CD4-positive, alpha-beta T cell treated with Interferon gamma for 1 hour (primary cell): ENCODE measurements around the gene ISG20L2.
"Not testable (repeated sequence)": the region's sequence is repeated elsewhere in the genome, so short reads cannot be mapped to it uniquely, and the experiment has no call there.

Experiments used
- DNase-seq: peaks from one replicate; pipeline ENCODE4 v3.0.0-alpha.2; 2020

ISG20L2 gene, protein sequence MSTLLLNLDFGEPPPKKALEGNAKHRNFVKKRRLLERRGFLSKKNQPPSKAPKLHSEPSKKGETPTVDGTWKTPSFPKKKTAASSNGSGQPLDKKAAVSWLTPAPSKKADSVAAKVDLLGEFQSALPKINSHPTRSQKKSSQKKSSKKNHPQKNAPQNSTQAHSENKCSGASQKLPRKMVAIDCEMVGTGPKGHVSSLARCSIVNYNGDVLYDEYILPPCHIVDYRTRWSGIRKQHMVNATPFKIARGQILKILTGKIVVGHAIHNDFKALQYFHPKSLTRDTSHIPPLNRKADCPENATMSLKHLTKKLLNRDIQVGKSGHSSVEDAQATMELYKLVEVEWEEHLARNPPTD

GRCh38 chr1:156728599-156729462 lies at the start of gene ISG20L2:
Gene ISG20L2, minus strand, starts transcription at chr1:156728766. Its CDS starts 1,114 bp downstream, at chr1:156727652.
- DNase-seq: peak; percentile 97

- DNase-seq: no peak
Observed at GRCh38 chr1:156777573-156777972, 49.0 kb upstream of the ISG20L2 start.

DNA sequence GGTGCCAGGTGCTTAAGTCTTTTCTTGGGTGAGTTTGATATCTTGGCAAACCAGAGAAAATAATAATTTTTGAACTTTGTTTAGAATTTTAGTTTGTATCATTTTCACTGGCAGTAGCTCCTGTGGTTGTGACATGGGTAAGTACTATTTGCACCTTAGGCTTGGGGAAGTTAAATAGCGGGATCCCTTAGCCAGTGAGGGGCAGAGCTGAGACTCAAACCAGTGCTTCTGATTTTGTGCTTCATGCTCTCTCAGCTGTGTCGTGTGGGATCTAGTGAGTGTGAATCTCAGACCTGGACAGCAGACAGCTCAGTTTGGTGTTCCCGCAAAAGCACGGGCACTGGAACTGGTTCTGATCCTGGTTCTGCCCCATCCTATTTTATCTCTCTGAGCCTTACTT lies 48.4 kb upstream of the ISG20L2 start:
- no peak for DNase-seq

DNA sequence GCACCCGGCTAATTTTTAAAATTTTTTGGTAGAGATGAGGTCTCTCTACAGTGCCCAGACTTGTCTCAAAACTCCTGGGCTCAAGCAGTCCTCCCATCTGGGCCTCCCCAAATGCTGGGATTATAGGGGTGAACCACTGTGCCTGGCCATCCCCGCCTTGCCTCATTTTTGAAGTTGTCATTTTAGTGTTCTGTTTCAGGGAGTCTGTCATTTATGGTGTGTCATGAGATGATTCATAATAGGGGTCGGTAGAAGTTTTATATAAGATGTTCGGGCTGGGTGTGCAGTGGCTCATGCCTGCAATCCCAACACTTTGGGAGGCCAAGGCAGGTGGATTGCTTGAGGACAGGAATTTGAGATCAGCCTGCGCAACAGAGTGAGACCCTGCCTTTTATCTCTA lies 47.2 kb upstream of the ISG20L2 start:
- no peak for DNase-seq

DNA sequence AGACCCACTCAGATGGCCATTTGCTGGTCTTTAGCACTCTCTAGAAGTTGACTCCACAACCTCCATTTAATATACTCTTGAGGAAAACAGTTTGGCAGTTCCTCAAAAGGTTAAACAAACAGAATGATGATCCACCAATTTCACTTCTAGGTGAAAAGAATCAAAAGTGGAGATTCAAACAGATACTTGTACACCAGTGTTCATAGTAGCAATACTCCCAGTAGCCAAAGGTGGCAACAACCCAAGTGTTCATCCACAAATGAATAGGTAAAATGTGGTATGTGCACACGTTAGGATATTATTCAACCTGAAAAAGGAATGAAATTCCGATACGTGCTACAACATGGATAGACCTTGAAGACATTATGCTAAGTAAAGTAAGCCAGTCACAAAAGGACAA lies 45.0 kb upstream of the ISG20L2 start:
- DNase-seq: no peak

DNA sequence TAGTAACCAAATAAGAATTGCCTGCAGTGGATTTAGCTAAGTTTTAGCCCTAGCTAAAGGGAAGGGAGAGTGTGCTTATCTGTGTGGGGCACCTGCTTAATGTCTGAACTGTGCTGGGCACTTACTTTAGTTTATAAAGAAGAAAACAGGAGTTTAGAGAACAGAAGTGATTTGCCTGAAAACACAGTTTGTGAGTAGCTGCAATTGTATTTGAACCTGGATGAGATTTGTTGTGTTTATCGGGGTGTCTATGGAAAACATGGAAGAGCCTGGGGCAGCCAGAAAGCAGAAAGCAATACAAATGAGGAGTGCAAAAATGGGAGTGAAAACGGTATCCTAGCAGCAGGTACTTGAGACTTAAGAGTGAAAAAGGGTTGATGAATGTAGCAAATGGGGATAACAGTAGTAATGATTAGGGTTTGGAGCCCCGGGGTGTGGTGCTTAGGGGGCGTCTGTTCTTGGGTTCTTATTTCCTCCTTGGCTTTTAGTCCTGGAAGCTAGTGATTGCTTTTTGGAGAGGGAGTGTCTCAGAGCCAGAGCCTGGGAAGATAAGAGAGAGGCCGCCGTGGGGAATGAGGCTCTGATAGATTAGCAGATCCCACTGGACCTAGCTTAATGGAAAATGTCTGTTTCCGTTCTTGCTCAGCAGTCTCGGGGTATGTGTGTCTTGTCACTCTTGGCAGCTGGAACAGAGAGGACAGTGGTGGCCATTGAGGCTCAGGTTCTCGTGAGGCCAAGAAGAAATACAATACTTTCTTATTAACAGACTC lies 44.3 kb upstream of the ISG20L2 start:
- no peak for DNase-seq

- no peak for DNase-seq
Observed at GRCh38 chr1:156772222-156772621, 43.7 kb upstream of the ISG20L2 start.

DNA sequence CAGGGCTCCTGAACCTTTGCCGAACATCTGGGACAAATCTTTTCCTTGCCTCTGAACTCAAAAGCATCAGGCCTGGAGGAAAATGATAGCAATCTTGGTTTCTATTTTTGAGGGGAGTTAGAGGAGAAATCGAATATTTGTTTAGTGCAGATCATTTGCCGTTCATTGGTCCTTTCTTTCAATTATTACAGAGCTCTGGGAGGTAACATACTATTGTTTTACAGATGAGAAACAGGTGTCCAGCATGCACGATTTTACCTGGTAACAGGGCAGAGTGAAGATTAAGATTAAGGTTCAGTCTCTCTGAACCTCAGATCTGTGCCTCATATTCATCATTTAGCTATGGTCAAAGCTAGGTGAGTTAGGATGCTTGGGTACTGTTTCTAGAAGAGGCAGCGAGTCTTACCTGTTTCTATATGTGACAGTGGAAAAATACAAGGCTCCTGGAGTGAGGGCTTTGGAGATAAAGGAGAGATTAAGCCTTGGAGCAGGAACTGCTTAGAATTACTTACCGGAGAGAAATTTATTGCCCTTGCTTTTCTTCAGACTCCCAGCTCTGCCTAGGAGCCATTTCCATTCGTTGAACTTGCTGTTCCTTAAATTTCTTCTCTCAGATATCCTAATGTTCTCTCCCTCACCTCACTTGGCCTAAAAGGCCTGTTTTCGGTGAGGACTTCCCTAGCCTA lies 40.2 kb upstream of the ISG20L2 start:
- no peak for DNase-seq

DNA sequence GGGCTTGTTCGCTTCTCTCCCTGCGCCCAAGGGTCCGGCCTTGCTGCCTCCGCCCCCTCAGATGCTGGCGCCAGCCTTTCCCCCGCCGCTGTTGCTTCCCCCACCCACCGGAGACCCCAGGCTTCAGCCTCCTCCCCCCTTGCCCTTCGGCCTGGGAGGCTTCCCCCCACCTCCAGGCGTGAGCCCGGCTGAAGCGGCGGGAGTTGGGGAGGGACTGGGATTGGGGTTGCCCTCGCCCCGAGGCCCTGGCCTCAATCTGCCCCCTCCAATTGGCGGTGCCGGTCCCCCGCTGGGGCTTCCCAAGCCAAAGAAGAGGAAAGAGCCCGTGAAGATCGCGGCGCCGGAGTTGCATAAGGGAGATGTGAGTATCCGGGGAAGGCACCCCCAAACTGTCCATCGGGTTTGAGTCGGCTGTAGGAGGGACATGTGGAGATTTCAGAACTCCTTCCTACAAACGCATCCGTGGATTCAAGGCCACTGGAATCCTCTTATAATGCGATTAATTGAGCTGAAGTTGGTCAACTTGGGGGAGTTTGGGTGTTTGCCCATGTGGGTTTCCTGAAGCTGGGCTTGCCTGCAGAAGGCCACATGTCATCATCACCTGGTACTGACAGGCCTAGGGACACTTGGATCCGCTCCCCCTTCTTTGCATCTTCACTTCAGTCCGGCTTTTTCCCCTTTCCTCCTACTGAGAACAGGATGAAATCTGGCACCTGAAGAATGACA lies 39.5 kb upstream of the ISG20L2 start:
- DNase-seq: no peak

DNA sequence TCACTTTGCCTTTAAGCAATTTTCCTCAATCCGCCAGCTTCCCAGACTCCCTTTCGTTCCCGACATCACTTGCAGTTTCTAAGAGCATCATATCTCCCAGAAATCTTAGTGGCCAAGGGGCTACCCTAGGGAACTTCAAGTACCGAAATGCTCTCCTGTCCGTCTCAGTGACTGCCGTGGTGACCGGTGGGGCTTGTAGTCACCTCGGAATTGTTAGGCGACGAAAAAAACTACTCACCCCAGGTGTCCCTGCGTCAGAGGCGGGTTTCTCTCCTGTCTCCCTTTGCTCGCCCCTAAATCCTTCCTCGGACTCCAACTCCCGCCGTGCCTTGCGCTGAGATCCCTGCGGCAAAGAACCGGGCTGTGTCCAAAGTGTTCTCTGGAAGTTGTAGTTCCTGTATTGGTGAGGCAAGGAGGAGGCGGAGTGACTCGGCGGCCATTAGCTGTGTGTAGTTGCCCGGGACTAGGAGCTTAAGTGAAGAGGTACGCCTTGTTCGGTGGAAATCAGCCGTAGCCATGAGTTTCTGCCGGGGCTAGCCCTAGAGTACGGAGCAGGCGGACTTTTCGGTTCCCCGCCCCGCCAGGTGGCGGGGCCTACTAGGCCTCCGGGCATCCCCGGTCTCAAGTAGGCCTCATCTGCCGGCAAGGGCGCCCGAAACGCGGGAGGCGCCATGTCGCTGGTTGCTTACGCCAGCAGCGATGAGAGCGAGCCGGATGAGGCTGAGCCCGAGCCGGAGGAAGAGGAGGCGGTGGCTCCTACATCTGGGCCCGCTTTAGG lies 38.7 kb upstream of the ISG20L2 start, which contains the start of gene PRCC:
Gene PRCC (plus strand): TSS at position 435 of the 778 bp plus-strand sequence. CDS start 237 bp downstream, at position 672.
- DNase-seq: peak; percentile 99

- DNase-seq: no peak
Observed at GRCh38 chr1:156766298-156767100, 37.9 kb upstream of the ISG20L2 start.

DNA sequence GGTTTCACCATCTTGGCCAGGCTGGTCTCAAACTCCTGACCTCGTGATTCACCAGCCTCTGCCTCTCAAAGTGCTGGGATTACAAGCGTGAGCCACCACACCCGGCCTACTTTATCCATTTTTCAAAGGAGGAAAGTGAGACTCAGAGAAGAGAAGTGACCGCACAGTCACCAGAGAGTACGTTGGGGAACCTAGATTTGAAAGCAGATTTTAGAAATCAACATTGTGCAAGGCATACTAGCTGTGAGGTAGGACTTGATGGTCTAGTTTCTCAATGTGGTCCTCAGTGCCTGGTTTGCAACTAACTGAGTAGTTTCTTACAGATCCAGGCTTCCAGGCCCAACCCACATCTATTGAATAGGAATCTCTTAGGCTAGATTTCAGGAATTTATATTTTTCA lies 37.1 kb upstream of the ISG20L2 start:
- no peak for DNase-seq

- not testable (repeated sequence) for DNase-seq
Observed at GRCh38 chr1:156765136-156765535, 36.6 kb upstream of the ISG20L2 start.

- no peak for DNase-seq
Observed at GRCh38 chr1:156760796-156761104, 32.2 kb upstream of the ISG20L2 start.

DNA sequence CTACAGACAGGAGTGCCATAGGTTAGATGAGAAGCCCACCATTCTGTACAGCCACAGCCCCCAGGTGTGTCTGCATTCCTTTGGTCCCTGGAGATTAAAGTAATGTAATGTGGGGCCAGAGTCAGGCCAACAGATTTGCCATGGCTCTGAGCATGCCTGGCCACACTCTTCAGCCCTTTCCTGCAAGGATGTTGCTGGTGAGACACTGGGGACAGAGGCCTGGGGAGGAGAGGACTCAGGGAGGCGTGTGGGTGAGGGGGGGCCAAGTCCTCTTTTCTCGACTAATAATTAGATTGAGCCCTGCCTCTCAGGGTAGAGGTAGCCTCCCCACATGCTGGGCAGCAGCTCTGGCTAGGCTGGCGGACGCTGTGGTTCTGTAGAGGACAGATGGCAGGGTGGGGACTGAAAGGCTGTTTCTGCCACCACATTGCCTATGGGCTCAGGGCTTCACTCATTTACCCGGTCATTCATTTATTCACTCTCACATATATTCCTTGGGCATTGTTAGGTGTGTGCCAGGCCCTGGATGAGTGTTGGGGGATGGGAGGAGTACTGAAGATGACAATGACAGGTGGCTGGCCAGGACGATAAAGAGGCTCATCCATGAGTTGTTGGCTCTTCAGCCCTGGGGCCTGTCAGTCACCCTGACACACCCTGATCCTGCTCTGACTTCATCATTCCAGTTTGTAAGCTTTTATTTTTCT lies 31.7 kb upstream of the ISG20L2 start:
- no peak for DNase-seq

GRCh38 chr1:156757572-156758253 lies 29.1 kb upstream of the ISG20L2 start:
- not testable (repeated sequence) for DNase-seq

DNA sequence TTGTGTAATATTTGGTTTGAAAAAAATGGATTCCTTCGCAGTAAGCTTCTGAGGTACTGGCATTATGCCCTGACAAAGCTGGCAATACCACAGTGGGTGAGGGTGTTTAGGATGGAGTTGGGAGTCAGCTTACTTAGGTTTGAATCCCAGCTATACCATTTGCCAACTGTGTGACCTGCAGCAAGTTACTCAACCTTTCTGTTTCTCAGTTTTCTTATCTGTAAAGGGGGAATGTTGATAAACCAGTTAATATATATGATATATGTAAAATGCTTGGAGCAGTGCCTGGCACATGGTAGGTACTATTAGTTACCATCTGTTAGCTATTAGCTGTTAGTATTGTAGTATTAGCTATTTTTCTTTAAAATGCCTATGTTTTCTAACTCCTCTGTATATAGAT lies 27.8 kb upstream of the ISG20L2 start:
- DNase-seq: no peak

- no peak for DNase-seq
Observed at GRCh38 chr1:156755527-156755950, 27.0 kb upstream of the ISG20L2 start.

DNA sequence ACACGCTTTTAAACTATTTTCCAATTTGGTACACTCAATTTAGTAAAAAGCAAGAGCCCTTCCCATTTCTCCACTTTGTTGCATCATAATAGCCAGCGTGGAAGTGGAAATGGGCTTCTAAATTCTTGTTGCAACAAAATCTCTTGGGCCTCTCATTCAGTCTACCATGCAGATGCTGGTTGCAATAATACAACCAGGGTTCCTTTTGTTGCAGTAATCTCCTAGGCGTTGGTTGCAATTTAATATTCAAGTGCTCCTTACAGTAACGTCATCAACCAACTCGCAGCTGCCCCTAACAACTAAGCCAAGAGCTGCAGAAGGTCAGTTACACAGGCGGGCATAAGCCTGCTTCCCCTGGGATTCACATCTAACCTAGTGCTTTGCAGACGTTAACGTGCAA lies 25.7 kb upstream of the ISG20L2 start:
- DNase-seq: no peak
